ENCODE results near the gene VGF. TPM values are rescaled to one million over a fixed set of nuclear protein-coding genes. Genes with fewer than 3 reads are reported as not detected.

The VGF gene
- total RNA-seq, 2 experiments from 2014 or later, result 0.09 to 0.11 TPM

- Mint-ChIP-seq H3K4me3 (peak within 1 kb of the TSS; percentile 33), H3K27ac (no peak within 1 kb of the TSS), H3K4me1 (peaks cover 7% of the 10 kb centered on the region), H3K36me3 (ENCODE audit: low read depth) (no peaks in the 10 kb centered on the region), H3K27me3 (peaks cover 55% of the 10 kb centered on the region), H3K9me3 (ENCODE audit: low read depth) (no peaks in the 10 kb centered on the region)
- ChIA-PET POLR2A (no interaction called here), CTCF (interaction anchor here (0.6 to 1.1 kb wide), 2 partner anchors 36 to 455 kb away, joined by 3 to 4 read pairs; no protein-coding TSS in a partner anchor)
- DNase-seq, result no peak
- intact Hi-C loops (cut with DNase I, micrococcal nuclease), result no loop called here
- no peak for ATAC-seq
Measured at GRCh38 chr7:101180130-101180755, 14.9 kb upstream of the VGF start, which contains the start of gene NAT16. Gene NAT16 (minus strand): TSS chr7:101180293. CDS start chr7:101174807, 5,486 bp downstream.

- H3K27ac Mint-ChIP-seq, result no peak overlapping the region
- DNase-seq, result no peak
- CTCF ChIA-PET, result interaction anchor here (0.6 kb wide), 1 partner anchor 455 kb away, joined by 3 read pairs; no protein-coding TSS in a partner anchor
- H3K27me3 Mint-ChIP-seq, result peaks cover 57% of the 10 kb centered on the region
- H3K4me1 Mint-ChIP-seq, result peaks cover 7% of the 10 kb centered on the region
- H3K36me3 Mint-ChIP-seq (ENCODE audit: low read depth), result no peaks in the 10 kb centered on the region
- ATAC-seq, result no peak
- H3K4me3 Mint-ChIP-seq, result no peak overlapping the region
- H3K9me3 Mint-ChIP-seq (ENCODE audit: low read depth), result no peaks in the 10 kb centered on the region
- intact Hi-C loops (cut with DNase I, micrococcal nuclease), result no loop called here
- POLR2A ChIA-PET, result no interaction called here
Measured at GRCh38 chr7:101179713-101180112, 14.3 kb upstream of the VGF start.

- H3K4me1 Mint-ChIP-seq, result peaks cover 12% of the 10 kb centered on the region
- ATAC-seq (no peak), DNase-seq (no peak)
- no peaks in the 10 kb centered on the region for H3K9me3 Mint-ChIP-seq (ENCODE audit: low read depth)
- peak overlapping the region; percentile 33 for H3K4me3 Mint-ChIP-seq
- CTCF ChIA-PET, result no interaction called here
- peaks cover 62% of the 10 kb centered on the region for H3K27me3 Mint-ChIP-seq
- no peaks in the 10 kb centered on the region for H3K36me3 Mint-ChIP-seq (ENCODE audit: low read depth)
- no peak overlapping the region for H3K27ac Mint-ChIP-seq
- intact Hi-C loops (cut with DNase I, micrococcal nuclease), result no loop called here
- POLR2A ChIA-PET, result no interaction called here
Measured at GRCh38 chr7:101179117-101179516, 13.7 kb upstream of the VGF start.

GRCh38 chr7:101177644-101178043 is 12.3 kb upstream of the VGF start:
- Mint-ChIP-seq H3K27me3 (peaks cover 72% of the 10 kb centered on the region), H3K36me3 (ENCODE audit: low read depth) (no peaks in the 10 kb centered on the region), H3K4me1 (peaks cover 25% of the 10 kb centered on the region), H3K27ac (no peak overlapping the region), H3K9me3 (ENCODE audit: low read depth) (no peaks in the 10 kb centered on the region), H3K4me3 (no peak overlapping the region)
- ChIA-PET POLR2A (no interaction called here), CTCF (interaction anchor here (1.5 to 2.0 kb wide), 2 partner anchors 9 to 15 kb away, joined by 5 to 8 read pairs; no protein-coding TSS in a partner anchor)
- DNase-seq, result no peak
- intact Hi-C loops (cut with DNase I, micrococcal nuclease), result no loop called here
- no peak for ATAC-seq

- Mint-ChIP-seq H3K4me3 (no peak overlapping the region), H3K27ac (no peak overlapping the region), H3K4me1 (peaks cover 40% of the 10 kb centered on the region), H3K9me3 (ENCODE audit: low read depth) (no peaks in the 10 kb centered on the region), H3K36me3 (ENCODE audit: low read depth) (no peaks in the 10 kb centered on the region), H3K27me3 (peaks cover 73% of the 10 kb centered on the region)
- ChIA-PET POLR2A (no interaction called here), CTCF (interaction anchor here (1.9 to 3.6 kb wide), 2 partner anchors 17 to 32 kb away, joined by 17 to 22 read pairs; no protein-coding TSS in a partner anchor)
- ATAC-seq (no peak), DNase-seq (no peak)
- intact Hi-C loops (cut with DNase I, micrococcal nuclease), result no loop called here
Measured at GRCh38 chr7:101175664-101176063, 10.3 kb upstream of the VGF start.

- ATAC-seq (peak; percentile 9), DNase-seq (no peak)
- POLR2A ChIA-PET, result interaction anchor here (1.0 to 1.6 kb wide), 3 partner anchors 9 to 89 kb away, joined by 3 to 5 read pairs (median 4); partner anchors contain the start of genes TRIM56 and VGF
- peaks cover 49% of the 10 kb centered on the region for H3K4me1 Mint-ChIP-seq
- CTCF ChIA-PET, result interaction anchor here (0.8 to 3.6 kb wide), 7 partner anchors 9 to 109 kb away, joined by 3 to 22 read pairs (median 4); partner anchors contain the start of gene VGF
- no peak overlapping the region for H3K27ac Mint-ChIP-seq
- H3K4me3 Mint-ChIP-seq, result peak overlapping the region; percentile 41
- intact Hi-C loops (cut with DNase I, micrococcal nuclease), result loop anchor here in 1 of 2 experiments (1.0 kb wide), 1 partner anchor 20 kb away; the partner anchor contains the start of gene AP1S1
- H3K9me3 Mint-ChIP-seq (ENCODE audit: low read depth), result no peaks in the 10 kb centered on the region
- H3K36me3 Mint-ChIP-seq (ENCODE audit: low read depth), result no peaks in the 10 kb centered on the region
- peaks cover 77% of the 10 kb centered on the region for H3K27me3 Mint-ChIP-seq
Measured at GRCh38 chr7:101174322-101174854, 9.0 kb upstream of the VGF start.

GRCh38 chr7:101173752-101174244 is 8.4 kb upstream of the VGF start:
- DNase-seq (peak; percentile 85), ATAC-seq (peak; percentile 86)
- no peaks in the 10 kb centered on the region for H3K36me3 Mint-ChIP-seq (ENCODE audit: low read depth)
- no peak overlapping the region for H3K27ac Mint-ChIP-seq
- H3K4me1 Mint-ChIP-seq, result peaks cover 50% of the 10 kb centered on the region
- peak overlapping the region; percentile 41 for H3K4me3 Mint-ChIP-seq
- peaks cover 78% of the 10 kb centered on the region for H3K27me3 Mint-ChIP-seq
- ChIA-PET CTCF (interaction anchor here (0.5 to 3.6 kb wide), 8 partner anchors 8 to 109 kb away, joined by 3 to 22 read pairs (median 4); partner anchors contain the start of gene VGF), POLR2A (interaction anchor here (1.0 to 1.6 kb wide), 3 partner anchors 8 to 89 kb away, joined by 3 to 5 read pairs (median 4); partner anchors contain the start of genes TRIM56 and VGF)
- intact Hi-C loops (cut with DNase I, micrococcal nuclease), result loop anchor here in 1 of 2 experiments (1.0 kb wide), 1 partner anchor 19 kb away; the partner anchor contains the start of gene AP1S1
- no peaks in the 10 kb centered on the region for H3K9me3 Mint-ChIP-seq (ENCODE audit: low read depth)

GRCh38 chr7:101172854-101173751 is 7.7 kb upstream of the VGF start:
- ATAC-seq, result peak; percentile 30

GRCh38 chr7:101172005-101172853 is 6.9 kb upstream of the VGF start:
- Mint-ChIP-seq H3K4me1 (peaks cover 61% of the 10 kb centered on the region), H3K27ac (no peak overlapping the region), H3K4me3 (no peak overlapping the region), H3K27me3 (peaks cover 80% of the 10 kb centered on the region), H3K36me3 (ENCODE audit: low read depth) (no peaks in the 10 kb centered on the region), H3K9me3 (ENCODE audit: low read depth) (no peaks in the 10 kb centered on the region)
- CTCF ChIA-PET, result interaction anchor here (0.6 to 3.6 kb wide), 9 partner anchors 13 to 225 kb away, joined by 3 to 22 read pairs (median 5); partner anchors contain the start of gene ZNHIT1
- peak; percentile 49 for DNase-seq
- no peak for ATAC-seq
- intact Hi-C loops (cut with DNase I, micrococcal nuclease), result no loop called here
- POLR2A ChIA-PET, result no interaction called here

More at GRCh38 chr7:101172854-101173751, 7.7 kb upstream of the VGF start:
- Mint-ChIP-seq H3K27me3 (peaks cover 81% of the 10 kb centered on the region), H3K36me3 (ENCODE audit: low read depth) (no peaks in the 10 kb centered on the region), H3K27ac (no peak overlapping the region), H3K4me1 (peaks cover 55% of the 10 kb centered on the region), H3K4me3 (no peak overlapping the region), H3K9me3 (ENCODE audit: low read depth) (no peaks in the 10 kb centered on the region)
- intact Hi-C loops (cut with DNase I, micrococcal nuclease), result no loop called here
- ChIA-PET CTCF (interaction anchor here (0.5 to 3.6 kb wide), 7 partner anchors 8 to 110 kb away, joined by 3 to 22 read pairs (median 4); partner anchors contain the start of gene VGF), POLR2A (interaction anchor here (1.0 to 1.6 kb wide), 3 partner anchors 8 to 88 kb away, joined by 3 to 5 read pairs (median 4); partner anchors contain the start of genes TRIM56 and VGF)
- DNase-seq, result peak; percentile 65

GRCh38 chr7:101171442-101171837 is 6.1 kb upstream of the VGF start:
- ATAC-seq (no peak), DNase-seq (no peak)
- ChIA-PET CTCF (interaction anchor here (0.8 to 3.4 kb wide), 11 partner anchors 12 to 113 kb away, joined by 3 to 19 read pairs (median 4); partner anchors contain the start of gene ZNHIT1), POLR2A (interaction anchor here (0.5 kb wide), 1 partner anchor 63 kb away, joined by 4 read pairs; no protein-coding TSS in a partner anchor)
- H3K27me3 Mint-ChIP-seq, result peaks cover 79% of the 10 kb centered on the region
- peaks cover 67% of the 10 kb centered on the region for H3K4me1 Mint-ChIP-seq
- intact Hi-C loops (cut with DNase I, micrococcal nuclease), result no loop called here
- H3K27ac Mint-ChIP-seq, result no peak overlapping the region
- no peaks in the 10 kb centered on the region for H3K9me3 Mint-ChIP-seq (ENCODE audit: low read depth)
- H3K36me3 Mint-ChIP-seq (ENCODE audit: low read depth), result no peaks in the 10 kb centered on the region
- H3K4me3 Mint-ChIP-seq, result no peak overlapping the region

Data from activated CD4-positive, alpha-beta T cell treated with anti-CD3 and anti-CD28 coated beads for 36 hours (primary cell).